Retina (tissue), 1 donor: ENCODE data around the gene BIRC2.

Experiments
- DNase-seq: peaks from one replicate; pipeline ENCODE4 v3.0.0-alpha.2; 2016

The BIRC2 gene

GRCh38 chr11:102375720-102376399, 28.8 kb downstream of the BIRC2 start:
- no peak for DNase-seq

GRCh38 chr11:102377891-102378290, 30.9 kb downstream of the BIRC2 start:
- no peak for DNase-seq

GRCh38 chr11:102378818-102379217, 31.8 kb downstream of the BIRC2 start:
- no peak for DNase-seq

- no peak for DNase-seq
Measured at GRCh38 chr11:102382384-102382783, 35.4 kb downstream of the BIRC2 start.

- DNase-seq: no peak
Measured at GRCh38 chr11:102383839-102384238, 36.8 kb downstream of the BIRC2 start.

GRCh38 chr11:102384419-102385079, 37.5 kb downstream of the BIRC2 start:
- DNase-seq: no peak

GRCh38 chr11:102385085-102386007, 38.3 kb downstream of the BIRC2 start:
- DNase-seq: no peak

GRCh38 chr11:102386136-102386734, 39.2 kb downstream of the BIRC2 start:
- no peak for DNase-seq

GRCh38 chr11:102387043-102387781, 40.2 kb downstream of the BIRC2 start:
- no peak for DNase-seq

- DNase-seq: no peak
Measured at GRCh38 chr11:102389253-102389652, 42.2 kb downstream of the BIRC2 start.

- peak; percentile 67 for DNase-seq
Measured at GRCh38 chr11:102390667-102391465, 43.9 kb downstream of the BIRC2 start.

- no peak for DNase-seq
Measured at GRCh38 chr11:102391549-102392237, 44.7 kb downstream of the BIRC2 start.

GRCh38 chr11:102393272-102393730, 46.3 kb downstream of the BIRC2 start:
- no peak for DNase-seq

GRCh38 chr11:102395720-102396393, 48.8 kb downstream of the BIRC2 start:
- DNase-seq: no peak

GRCh38 chr11:102396708-102397563, 49.9 kb downstream of the BIRC2 start:
- no peak for DNase-seq

- no peak for DNase-seq
Measured at GRCh38 chr11:102398297-102398696, 51.3 kb downstream of the BIRC2 start.

- DNase-seq: no peak
Measured at GRCh38 chr11:102399189-102399588, 52.2 kb downstream of the BIRC2 start.

- no peak for DNase-seq
Measured at GRCh38 chr11:102400603-102401002, 53.6 kb downstream of the BIRC2 start.

GRCh38 chr11:102401905-102402304, 54.9 kb downstream of the BIRC2 start:
- no peak for DNase-seq
